IMR-90 (cell line): ENCODE results near the gene AKAP3. TPM values are rescaled to one million over a fixed set of nuclear protein-coding genes. Genes with fewer than 3 reads are reported as not detected.

ENCODE experiments used
- ATAC-seq: fragments of 200-7000 bp; cut with Tn5 transposase; 2 replicates; pipeline ENCODE4 v1.9.1; 2020; ENCODE audit warnings: low read depth, mild to moderate bottlenecking, moderate library complexity
- BruUV-seq: library from RNA; stranded (reverse); fragments of 400-500 nt; replicated peaks from 2 replicates; lab custom pipeline; 2021; lab: Mats Ljungman, UMichigan
- CTCF ChIA-PET: fragments of 300-600 bp; formaldehyde crosslinking; extraction: SDS; loops from one replicate; lab custom pipeline; 2021; ENCODE audit warnings: antibody characterized with exemption; lab: Yijun Ruan, JAX
- POLR2A ChIA-PET: fragments of 300-600 bp; sonication (Branson Sonifier 250); formaldehyde crosslinking; loops from one replicate; lab custom pipeline; 2022; ENCODE audit warnings: antibody characterized with exemption; ENCODE audit not compliant: unreplicated experiment; lab: Charles Lee
- DNase-seq: peaks from one replicate; pipeline ENCODE4 v3.0.0; 2013
- H2AFZ ChIP-seq: replicated peaks from 2 replicates; pipeline ENCODE3; 2013; ENCODE audit warnings: low read length, mild to moderate bottlenecking; ENCODE audit not compliant: poor library complexity
- H2AK5ac ChIP-seq: 2 replicates; pipeline ENCODE4 v1.6.1; 2013; ENCODE audit warnings: low read depth, low read length, inconsistent platforms
- H2AK9ac ChIP-seq: replicated peaks from 2 replicates; pipeline ENCODE3; 2013; ENCODE audit warnings: mild to moderate bottlenecking, low read depth, low read length, moderate library complexity; ENCODE audit not compliant: poor library complexity
- H2BK120ac ChIP-seq: 2 replicates; pipeline ENCODE4 v1.6.1; 2013; ENCODE audit warnings: low read depth, low read length, inconsistent platforms
- H2BK15ac ChIP-seq: 3 replicates; pipeline ENCODE4 v1.6.1; 2013; ENCODE audit warnings: low read depth, low read length, inconsistent platforms
- H2BK20ac ChIP-seq: 2 replicates; pipeline ENCODE4 v1.6.1; 2013; ENCODE audit warnings: low read depth, mild to moderate bottlenecking, inconsistent platforms, low read length, moderate library complexity
- H2BK5ac ChIP-seq: 2 replicates; pipeline ENCODE4 v1.6.1; 2013; ENCODE audit warnings: mild to moderate bottlenecking, low read depth, low read length, inconsistent platforms; ENCODE audit not compliant: poor library complexity, severe bottlenecking
- H3K14ac ChIP-seq: replicated peaks from 2 replicates; pipeline ENCODE4 v1.6.1; 2013; ENCODE audit warnings: low read depth, low read length, inconsistent platforms
- H3K18ac ChIP-seq: 2 replicates; pipeline ENCODE4 v1.6.1; 2013; ENCODE audit warnings: low read depth, low read length, control low read depth
- H3K23ac ChIP-seq: 2 replicates; pipeline ENCODE4 v1.6.1; 2013; ENCODE audit warnings: low read depth, low read length, inconsistent platforms
- H3K27ac ChIP-seq: 2 replicates; pipeline ENCODE4 v1.5.1; 2013; ENCODE audit warnings: mild to moderate bottlenecking, control low read depth, low read length; ENCODE audit not compliant: insufficient read depth
- H3K27me3 ChIP-seq: 2 replicates; pipeline ENCODE4 v1.6.1; 2013; ENCODE audit warnings: low read length; ENCODE audit not compliant: control insufficient read depth, insufficient read depth
- H3K36me3 ChIP-seq: 2 replicates; pipeline ENCODE4 v1.6.1; 2013; ENCODE audit warnings: low read length, mixed read lengths; ENCODE audit not compliant: control insufficient read depth, insufficient read depth
- H3K4ac ChIP-seq: 2 replicates; pipeline ENCODE4 v1.6.1; 2013; ENCODE audit warnings: low read depth, low read length, inconsistent platforms
- H3K4me1 ChIP-seq: 2 replicates; pipeline ENCODE4 v1.6.1; 2013; ENCODE audit warnings: low read length, mixed read lengths; ENCODE audit not compliant: control insufficient read depth, insufficient read depth
- H3K4me2 ChIP-seq: 2 replicates; pipeline ENCODE4 v1.6.1; 2013; ENCODE audit warnings: low read depth, mild to moderate bottlenecking, control low read depth, low read length, moderate library complexity
- H3K4me3 ChIP-seq: 2 replicates; pipeline ENCODE4 v1.5.1; 2013; ENCODE audit warnings: low read depth, mild to moderate bottlenecking, control low read depth, low read length, moderate library complexity; ENCODE audit not compliant: insufficient read depth
- H3K56ac ChIP-seq: 2 replicates; pipeline ENCODE4 v1.6.1; 2013; ENCODE audit warnings: low read length, inconsistent platforms; ENCODE audit not compliant: insufficient read depth; ENCODE audit errors: extremely low read depth
- H3K79me1 ChIP-seq, 2 experiments: 2 replicates each; pipeline ENCODE4 v1.6.1; 2013; ENCODE audit warnings: low read length in 2 of 2, inconsistent platforms in 1 of 2, low read depth in 1 of 2
- H3K9ac ChIP-seq: 2 replicates; pipeline ENCODE4 v1.6.1; 2013; ENCODE audit warnings: low read depth, low read length, control low read depth
- H3K9me1 ChIP-seq: 2 replicates; pipeline ENCODE4 v1.6.1; 2013; ENCODE audit warnings: low read length, inconsistent platforms; ENCODE audit not compliant: insufficient read depth
- H3K9me3 ChIP-seq: 2 replicates; pipeline ENCODE4 v1.6.1; 2013; ENCODE audit warnings: low read length; ENCODE audit not compliant: control insufficient read depth, insufficient read depth
- H4K20me1 ChIP-seq: 2 replicates; pipeline ENCODE4 v1.6.1; 2013; ENCODE audit warnings: low read length, inconsistent platforms; ENCODE audit not compliant: insufficient read depth
- H4K5ac ChIP-seq: 2 replicates; pipeline ENCODE4 v1.6.1; 2013; ENCODE audit warnings: mild to moderate bottlenecking, low read depth, low read length, control low read depth
- H4K8ac ChIP-seq, 2 experiments: 2 replicates each; pipeline ENCODE4 v1.6.1; 2013; ENCODE audit warnings: low read depth in 2 of 2, low read length in 2 of 2, control low read depth in 1 of 2, inconsistent platforms in 1 of 2
- H4K91ac ChIP-seq: 2 replicates; pipeline ENCODE4 v1.6.1; 2013; ENCODE audit warnings: low read depth, low read length, inconsistent platforms; ENCODE audit not compliant: insufficient read depth
- BHLHE40 ChIP-seq: fragments of 150-350 bp; IDR thresholded peaks from 2 replicates; pipeline ENCODE4 v1.6.1; 2016; ENCODE audit warnings: mild to moderate bottlenecking, low read depth, low read length
- CEBPB ChIP-seq: IDR thresholded peaks from 2 replicates; pipeline ENCODE4 v1.6.1; 2012; ENCODE audit warnings: low read depth, low read length, improper control_type of control experiment
- CHD1 ChIP-seq: IDR thresholded peaks from 2 replicates; pipeline ENCODE4 v1.6.1; 2012; ENCODE audit warnings: low read depth, low read length, improper control_type of control experiment
- CTCF ChIP-seq: conservative IDR thresholded peaks from 2 replicates; pipeline ENCODE4 v1.5.1; 2012; ENCODE audit warnings: mild to moderate bottlenecking, low read depth, low read length, improper control_type of control experiment
- ELK1 ChIP-seq: fragments of 150-350 bp; IDR thresholded peaks from 2 replicates; pipeline ENCODE4 v1.6.1; 2016; ENCODE audit warnings: low read depth, mild to moderate bottlenecking, low read length, moderate library complexity, borderline replicate concordance
- FOS ChIP-seq: fragments of 150-350 bp; IDR thresholded peaks from 2 replicates; pipeline ENCODE4 v1.6.1; 2016; ENCODE audit warnings: low read depth, low read length
- MAFK ChIP-seq: IDR thresholded peaks from 2 replicates; pipeline ENCODE4 v1.6.1; 2012; ENCODE audit warnings: low read depth, low read length, improper control_type of control experiment
- MAZ ChIP-seq: IDR thresholded peaks from 2 replicates; pipeline ENCODE4 v1.6.1; 2012; ENCODE audit warnings: low read depth, mild to moderate bottlenecking, low read length, improper control_type of control experiment, moderate library complexity, borderline replicate concordance
- MXI1 ChIP-seq: IDR thresholded peaks from 2 replicates; pipeline ENCODE4 v1.6.1; 2012; ENCODE audit warnings: low read depth, mild to moderate bottlenecking, low read length, moderate library complexity, borderline replicate concordance
- NFE2L2 ChIP-seq: fragments of 150-350 bp; IDR thresholded peaks from 2 replicates; pipeline ENCODE4 v1.6.1; 2016; ENCODE audit warnings: low read depth, mild to moderate bottlenecking, low read length
- POLR2A ChIP-seq: IDR thresholded peaks from 2 replicates; pipeline ENCODE4 v1.6.1; 2012; ENCODE audit warnings: mild to moderate bottlenecking, low read depth, low read length
- RAD21 ChIP-seq: IDR thresholded peaks from 2 replicates; pipeline ENCODE4 v1.6.1; 2012; ENCODE audit warnings: low read length, improper control_type of control experiment
- RCOR1 ChIP-seq: IDR thresholded peaks from 2 replicates; pipeline ENCODE4 v1.6.1; 2012; ENCODE audit warnings: mild to moderate bottlenecking, low read length, improper control_type of control experiment; ENCODE audit not compliant: insufficient replicate concordance
- RFX5 ChIP-seq: IDR thresholded peaks from 2 replicates; pipeline ENCODE4 v1.8.0; 2012; ENCODE audit warnings: low read depth, mild to moderate bottlenecking, low read length, moderate library complexity
- SMC3 ChIP-seq: fragments of 150-350 bp; IDR thresholded peaks from 2 replicates; pipeline ENCODE4 v1.6.1; 2016; ENCODE audit warnings: low read depth, mild to moderate bottlenecking, antibody characterized with exemption, low read length, moderate library complexity
- USF2 ChIP-seq: fragments of 150-350 bp; IDR thresholded peaks from 2 replicates; pipeline ENCODE4 v1.6.1; 2017; ENCODE audit warnings: mild to moderate bottlenecking, antibody characterized with exemption, low read length, low read depth
- WGBS, 2 experiments: methylation state at CpG; one replicate each; pipeline versions ENCODE4 v1.1.5 to v1.1.7; 2013; ENCODE audit warnings: missing lambda C conversion rate in 2 of 2; ENCODE audit not compliant: insufficient read length in 1 of 2; ENCODE audit errors: extremely low coverage in 2 of 2; 5-methylcytosine and 5-hydroxymethylcytosine counted together
- dilution Hi-C: fragments of 300-500 bp; cut with HindIII; formaldehyde crosslinking; loops from one replicate; pipeline ENCODE4 v1.14.3; 2018; ENCODE audit warnings: low sequenced_read_pairs; ENCODE audit not compliant: unreplicated experiment
- in situ Hi-C: fragments of 300-500 bp; cut with MboI; formaldehyde crosslinking; loops from 3 replicates; pipeline ENCODE4 v1.14.3; 2019; ENCODE audit warnings: low sequenced_read_pairs, inconsistent platforms, mixed read lengths
- intact Hi-C: fragments of 100-400 bp; cut with micrococcal nuclease; formaldehyde crosslinking; loops from 2 replicates; pipeline ENCODE4 v1.10.0; 2022
- polyA plus RNA-seq, 3 experiments: library from polyadenylated mRNA; depleted of rRNA; stranded (reverse); fragments of >200 nt; gene quantifications; 2 replicates each; pipeline ENCODE4 v1.2.3, GENCODE V29; 2012; ENCODE audit warnings: low replicate concordance in 1 of 3
- total RNA-seq: library from RNA; depleted of rRNA; stranded (reverse); fragments of >200 nt; gene quantifications from 2 replicates; pipeline ENCODE4 v1.2.3, GENCODE V29; 2012

Gene AKAP3
- total and polyA plus RNA-seq, 2 of the 4 experiments (the other 2 are of a cell fraction), result 0.54 to 0.55 TPM

- TF ChIP-seq CEBPB, result no peak
- TF ChIP-seq ELK1, result no peak
- no peak for TF ChIP-seq USF2
- no peak for TF ChIP-seq SMC3
- TF ChIP-seq POLR2A, result no peak
- TF ChIP-seq MAZ, result no peak
- no peak for TF ChIP-seq RCOR1
- no peak for TF ChIP-seq BHLHE40
- TF ChIP-seq CHD1, result no peak
- TF ChIP-seq NFE2L2, result no peak
- no peak for TF ChIP-seq MXI1
- no peak for TF ChIP-seq RAD21
- no peak for TF ChIP-seq RFX5
- no peak for TF ChIP-seq FOS
- TF ChIP-seq CTCF, result no peak
- no peak for TF ChIP-seq MAFK
- Histone ChIP-seq H3K36me3 (no peaks in the 10 kb centered on the region), H3K18ac (no peak overlapping the region), H3K4me2 (no peak overlapping the region), H3K79me1 (no peaks in the 10 kb centered on the region), H2AFZ (no peak overlapping the region), H3K27me3 (peaks cover 2% of the 10 kb centered on the region; the same call in 1 of the 2 replicates), H2BK20ac (no peak overlapping the region), H4K20me1 (no peaks in the 10 kb centered on the region), H4K8ac (no peak overlapping the region), H3K9me3 (no peaks in the 10 kb centered on the region), H2BK5ac (no peak overlapping the region), H2AK9ac (no peak overlapping the region), H3K4me3 (no peak overlapping the region), H3K23ac (no peak overlapping the region), H2BK120ac (no peak overlapping the region), H2AK5ac (no peak overlapping the region), H4K5ac (no peak overlapping the region), H3K14ac (no peak overlapping the region), H3K9ac (no peak overlapping the region), H3K27ac (no peak overlapping the region), H4K91ac (no peak overlapping the region), H2BK15ac (no peak overlapping the region), H3K4ac (no peak overlapping the region), H3K4me1 (no peaks in the 10 kb centered on the region), H3K9me1 (no peaks in the 10 kb centered on the region), H3K56ac (no peak overlapping the region)
- WGBS, 2 experiments, result no CpG with 5 or more reads among the region's 3 CpGs
- dilution Hi-C loops, result no loop called here
- no TSS peak for BruUV-seq
- intact Hi-C loops, result loop anchor here (5.0 kb wide), 1 partner anchor 49 kb away; no protein-coding TSS in a partner anchor
- POLR2A ChIA-PET, result no interaction called here
- CTCF ChIA-PET, result interaction anchor here (1.4 kb wide), 1 partner anchor 10 kb away, joined by 4 read pairs; no protein-coding TSS in a partner anchor
- ATAC-seq, result no peak
- in situ Hi-C loops, result no loop called here
- no peak for DNase-seq
Measured at GRCh38 chr12:4621511-4621910, 27.3 kb downstream of the AKAP3 start.
